HG02870 (cell line): ENCODE data around the gene CAT.

Experiments
- ATAC-seq: cut with Tn5 transposase; IDR thresholded peaks from one replicate; pipeline ENCODE4 v1.9.1; 2021; ENCODE audit warnings: mild to moderate bottlenecking, moderate library complexity; ENCODE audit not compliant: unreplicated experiment

Gene CAT

GRCh38 chr11:34519595-34520235 is 81.0 kb downstream of the CAT start:
- no peak for ATAC-seq

- ATAC-seq: no peak
Measured at GRCh38 chr11:34521265-34521664, 82.5 kb downstream of the CAT start.
